Chondrocyte (in vitro differentiated cells): ENCODE data around the gene HNRNPR. TPM values are rescaled to one million over a fixed set of nuclear protein-coding genes. Genes with fewer than 3 reads are reported as not detected.

Experiments used
- DNase-seq: peaks from one replicate; pipeline ENCODE4 v3.0.0; 2021; ENCODE audit warnings: mixed read lengths, low spot score
- H3K27ac Mint-ChIP-seq: one replicate; pipeline ENCODE4 v1.8.0; 2021; ENCODE audit warnings: mild to moderate bottlenecking, moderate library complexity, mixed read lengths; ENCODE audit not compliant: unreplicated experiment
- H3K27me3 Mint-ChIP-seq: 2 replicates; pipeline ENCODE4 v1.8.0; 2021; ENCODE audit warnings: low read depth, mixed read lengths
- H3K36me3 Mint-ChIP-seq: 2 replicates; pipeline ENCODE4 v1.8.0; 2021; ENCODE audit warnings: low read depth, mixed read lengths
- H3K4me1 Mint-ChIP-seq: 2 replicates; pipeline ENCODE4 v1.8.0; 2021; ENCODE audit warnings: low read depth, mild to moderate bottlenecking, mixed read lengths
- H3K4me3 Mint-ChIP-seq: one replicate; pipeline ENCODE4 v1.8.0; 2021; ENCODE audit warnings: mild to moderate bottlenecking, moderate library complexity, mixed read lengths; ENCODE audit not compliant: unreplicated experiment
- H3K9me3 Mint-ChIP-seq: 2 replicates; pipeline ENCODE4 v1.8.0; 2021; ENCODE audit warnings: low read depth, mixed read lengths
- total RNA-seq: library from RNA; stranded (reverse); gene quantifications from 3 replicates; pipeline ENCODE4 v1.2.1, GENCODE V29; 2021
- TF ChIP-seq, protein P1 (sequence below): fragments of 200-600 bp; sonication (generic); IDR thresholded peaks from 2 replicates; pipeline ENCODE4 v1.5.0; 2021; ENCODE audit warnings: antibody characterized with exemption, mild to moderate bottlenecking, moderate library complexity

Gene HNRNPR
- total RNA-seq, 1 donor from 2014 or later = 91.3 TPM

DNA sequence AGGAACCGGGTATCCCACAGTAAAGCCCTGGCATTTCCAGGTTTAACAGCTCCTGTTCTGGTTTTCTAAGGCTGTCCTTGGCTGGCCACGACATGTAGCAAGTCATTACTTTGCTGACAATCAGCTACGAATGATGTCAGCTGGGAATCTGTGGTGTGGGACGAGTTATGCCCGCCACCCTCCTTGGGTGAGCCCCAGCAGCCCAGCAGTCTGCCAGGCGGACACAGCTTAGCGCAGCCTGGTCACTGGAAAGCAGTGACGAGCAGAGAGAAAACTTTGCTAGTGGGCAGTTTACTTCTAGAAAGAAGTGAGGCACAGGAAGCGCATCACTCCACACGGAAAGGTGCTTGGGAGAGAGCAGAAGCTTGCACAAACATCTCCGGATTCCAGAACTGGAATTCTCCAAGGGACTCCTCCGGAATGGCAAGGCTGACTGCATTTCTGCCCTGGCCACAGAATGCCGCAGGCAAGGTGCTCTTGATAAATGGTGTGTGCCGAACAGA is 41.1 kb upstream of the HNRNPR start:
- Mint-ChIP-seq H3K36me3 (peaks cover 11% of the 10 kb centered on the region), H3K4me3 (no peak overlapping the region), H3K27ac (no peak overlapping the region), H3K27me3 (no peaks in the 10 kb centered on the region), H3K9me3 (no peaks in the 10 kb centered on the region), H3K4me1 (peaks cover 14% of the 10 kb centered on the region)
- no peak for DNase-seq
- TF ChIP-seq, protein P1, sequence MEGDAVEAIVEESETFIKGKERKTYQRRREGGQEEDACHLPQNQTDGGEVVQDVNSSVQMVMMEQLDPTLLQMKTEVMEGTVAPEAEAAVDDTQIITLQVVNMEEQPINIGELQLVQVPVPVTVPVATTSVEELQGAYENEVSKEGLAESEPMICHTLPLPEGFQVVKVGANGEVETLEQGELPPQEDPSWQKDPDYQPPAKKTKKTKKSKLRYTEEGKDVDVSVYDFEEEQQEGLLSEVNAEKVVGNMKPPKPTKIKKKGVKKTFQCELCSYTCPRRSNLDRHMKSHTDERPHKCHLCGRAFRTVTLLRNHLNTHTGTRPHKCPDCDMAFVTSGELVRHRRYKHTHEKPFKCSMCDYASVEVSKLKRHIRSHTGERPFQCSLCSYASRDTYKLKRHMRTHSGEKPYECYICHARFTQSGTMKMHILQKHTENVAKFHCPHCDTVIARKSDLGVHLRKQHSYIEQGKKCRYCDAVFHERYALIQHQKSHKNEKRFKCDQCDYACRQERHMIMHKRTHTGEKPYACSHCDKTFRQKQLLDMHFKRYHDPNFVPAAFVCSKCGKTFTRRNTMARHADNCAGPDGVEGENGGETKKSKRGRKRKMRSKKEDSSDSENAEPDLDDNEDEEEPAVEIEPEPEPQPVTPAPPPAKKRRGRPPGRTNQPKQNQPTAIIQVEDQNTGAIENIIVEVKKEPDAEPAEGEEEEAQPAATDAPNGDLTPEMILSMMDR = no peak

DNA sequence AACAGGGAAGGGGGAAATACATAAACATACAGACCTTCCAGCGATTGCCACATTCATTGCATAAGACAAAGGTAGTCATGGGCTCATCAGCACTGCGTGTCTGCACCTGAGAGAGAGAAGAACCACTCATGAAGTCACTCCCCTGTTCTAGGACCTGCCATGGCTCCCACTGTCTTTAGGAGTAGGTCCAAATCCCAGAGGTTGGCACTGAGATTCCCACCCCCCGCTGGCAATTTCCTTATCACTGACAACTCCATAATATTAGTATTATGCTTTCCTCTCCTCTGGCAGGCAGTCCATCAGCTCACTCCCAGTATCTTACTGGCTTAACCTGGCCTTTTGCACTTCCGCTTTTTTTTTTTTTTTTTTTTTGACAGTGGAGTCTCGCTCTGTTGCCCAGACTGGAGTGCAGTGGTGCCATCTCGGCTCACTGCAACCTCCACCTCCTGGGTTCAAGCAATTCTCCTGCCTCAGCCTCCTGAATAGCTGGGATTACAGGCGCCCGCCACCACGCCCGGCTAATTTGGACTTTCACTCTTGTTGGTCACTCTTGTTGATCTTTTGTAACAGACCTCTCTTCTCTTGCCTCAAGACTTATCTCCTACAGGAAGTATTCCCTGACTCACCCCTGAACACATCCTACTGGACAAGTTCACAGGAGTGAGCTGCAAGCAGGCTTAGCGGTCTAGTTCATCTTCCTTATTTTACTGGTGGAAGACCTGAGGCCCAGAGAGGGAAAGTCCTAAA is 40.4 kb upstream of the HNRNPR start:
- no peak overlapping the region for H3K27ac Mint-ChIP-seq
- no peak for DNase-seq
- H3K4me1 Mint-ChIP-seq = peaks cover 14% of the 10 kb centered on the region
- TF ChIP-seq, protein P1 = no peak
- peaks cover 11% of the 10 kb centered on the region for H3K36me3 Mint-ChIP-seq
- no peaks in the 10 kb centered on the region for H3K9me3 Mint-ChIP-seq
- H3K4me3 Mint-ChIP-seq = no peak overlapping the region
- H3K27me3 Mint-ChIP-seq = no peaks in the 10 kb centered on the region

DNA sequence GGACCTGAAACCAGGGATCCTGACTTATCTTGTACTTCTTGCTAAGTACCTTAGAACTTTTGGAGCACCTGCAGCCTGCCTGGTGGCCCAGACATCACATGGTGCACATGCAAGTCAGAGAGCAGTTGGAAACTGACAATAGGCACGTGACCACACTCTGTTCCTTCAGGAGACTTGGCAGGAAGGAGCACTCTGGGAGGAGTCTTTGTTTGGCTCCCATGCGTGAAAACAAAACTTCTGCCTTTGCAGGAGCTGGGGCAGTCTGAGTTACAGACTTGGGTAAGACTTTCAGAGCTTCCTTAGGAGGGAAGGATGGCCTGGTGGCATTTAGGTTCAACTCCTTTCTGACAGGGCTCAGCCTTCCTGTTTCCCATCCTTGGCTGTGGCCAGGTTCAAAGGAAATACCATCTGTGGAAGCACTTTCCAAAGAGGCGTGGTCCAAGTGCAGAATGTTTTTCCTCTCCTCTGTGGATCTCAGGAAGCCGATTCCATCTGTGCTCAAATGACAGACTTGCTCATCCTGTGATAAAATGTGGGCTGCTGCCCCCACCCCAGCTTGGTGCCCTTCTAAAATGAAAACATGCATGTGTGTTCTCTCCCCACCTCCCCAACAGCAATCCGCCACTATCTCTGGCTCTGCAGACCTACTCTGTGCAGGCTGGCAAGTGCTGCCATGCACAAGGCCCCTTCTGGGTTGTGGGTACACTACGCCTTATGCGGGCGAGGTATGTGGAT is 39.7 kb upstream of the HNRNPR start:
- Mint-ChIP-seq H3K4me1 (peaks cover 14% of the 10 kb centered on the region), H3K27me3 (no peaks in the 10 kb centered on the region), H3K27ac (peak overlapping the region; percentile 6), H3K4me3 (no peak overlapping the region), H3K36me3 (peaks cover 11% of the 10 kb centered on the region), H3K9me3 (no peaks in the 10 kb centered on the region)
- DNase-seq = no peak
- TF ChIP-seq, protein P1 = no peak

DNA sequence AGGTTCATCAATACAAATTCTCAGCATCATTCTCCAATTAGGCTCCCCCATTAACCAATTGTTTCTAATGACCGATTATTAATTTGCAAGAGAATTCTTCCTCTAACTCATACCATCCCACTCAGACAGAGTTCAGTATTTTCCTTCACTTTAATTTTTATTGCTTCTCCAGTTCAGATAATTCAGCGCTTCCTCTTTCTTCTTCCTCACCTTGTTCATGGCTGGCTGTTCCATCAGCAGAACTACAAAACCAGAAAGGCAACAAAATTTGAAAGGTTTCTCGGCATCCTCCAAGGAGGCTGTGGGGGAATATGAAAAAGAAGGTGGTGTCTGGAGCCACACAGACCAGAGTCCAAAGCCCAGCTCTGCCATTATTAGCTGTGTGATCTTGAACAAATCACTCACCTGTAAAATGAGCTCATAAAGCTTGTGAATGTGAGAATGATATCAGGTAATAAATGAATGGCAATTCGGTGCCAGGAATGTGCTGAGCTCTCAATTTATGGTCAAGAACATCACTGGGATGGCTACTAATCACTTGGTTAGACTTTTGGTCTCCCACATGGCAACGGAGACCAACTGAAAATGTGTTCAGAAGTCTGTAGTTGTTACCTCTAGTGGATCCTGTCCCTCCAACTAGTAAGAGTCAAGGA is 37.3 kb upstream of the HNRNPR start:
- H3K27ac Mint-ChIP-seq = no peak overlapping the region

More for the DNA sequence above, 37.3 kb upstream of the HNRNPR start:
- peaks cover 22% of the 10 kb centered on the region for H3K4me1 Mint-ChIP-seq
- no peaks in the 10 kb centered on the region for H3K9me3 Mint-ChIP-seq
- no peaks in the 10 kb centered on the region for H3K27me3 Mint-ChIP-seq
- TF ChIP-seq, protein P1 = no peak
- DNase-seq = no peak
- peaks cover 8% of the 10 kb centered on the region for H3K36me3 Mint-ChIP-seq
- no peak overlapping the region for H3K4me3 Mint-ChIP-seq
